ENCODE data around the gene SCYGR3.

Gene SCYGR3

DNA sequence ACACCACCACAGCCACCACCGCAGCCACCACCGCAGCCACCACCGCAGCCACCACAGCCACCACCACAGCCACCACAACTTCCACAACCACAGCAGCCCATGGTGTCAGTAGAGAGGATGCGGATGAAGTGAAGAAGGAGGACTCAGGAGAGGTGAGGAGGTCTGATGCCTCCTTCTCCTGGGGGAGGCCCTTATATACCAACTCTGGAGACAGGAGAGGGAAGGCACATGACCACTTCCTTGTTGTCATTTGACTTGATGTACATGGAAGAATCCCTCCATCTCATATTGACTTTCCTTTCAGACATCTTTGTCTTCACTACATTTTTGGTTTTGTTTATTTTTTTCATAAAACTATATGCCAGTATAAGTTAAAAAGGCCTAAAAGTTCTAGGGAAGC, at the start of gene SCYGR3:
Gene SCYGR3, minus strand, starts transcription at position 101 of the 400 bp plus-strand sequence. Its CDS starts 0 bp downstream, at position 101.
- no peak for DNase-seq (ENCODE audit: low spot score)

DNA sequence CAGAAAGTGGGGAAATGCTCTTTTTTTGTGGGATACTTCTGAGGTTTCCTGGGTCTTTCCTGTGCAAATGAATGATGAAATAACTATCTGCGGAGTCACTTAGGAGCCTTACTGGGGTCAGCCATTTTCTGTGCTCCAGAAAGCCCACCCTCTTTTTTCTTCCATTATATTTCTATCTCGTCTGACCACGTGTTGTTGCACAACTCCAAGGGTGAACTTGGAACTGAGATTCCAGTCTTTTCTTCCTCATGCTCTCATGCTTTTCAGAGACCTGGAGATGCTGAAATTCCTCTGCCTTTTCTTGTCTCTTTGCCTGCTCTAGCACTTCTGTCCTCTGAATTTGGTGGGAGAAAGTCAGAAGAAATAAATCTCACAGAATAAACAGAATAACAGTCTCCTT, 47.2 kb upstream of the SCYGR3 start:
- no peak for DNase-seq (ENCODE audit: low spot score)

DNA sequence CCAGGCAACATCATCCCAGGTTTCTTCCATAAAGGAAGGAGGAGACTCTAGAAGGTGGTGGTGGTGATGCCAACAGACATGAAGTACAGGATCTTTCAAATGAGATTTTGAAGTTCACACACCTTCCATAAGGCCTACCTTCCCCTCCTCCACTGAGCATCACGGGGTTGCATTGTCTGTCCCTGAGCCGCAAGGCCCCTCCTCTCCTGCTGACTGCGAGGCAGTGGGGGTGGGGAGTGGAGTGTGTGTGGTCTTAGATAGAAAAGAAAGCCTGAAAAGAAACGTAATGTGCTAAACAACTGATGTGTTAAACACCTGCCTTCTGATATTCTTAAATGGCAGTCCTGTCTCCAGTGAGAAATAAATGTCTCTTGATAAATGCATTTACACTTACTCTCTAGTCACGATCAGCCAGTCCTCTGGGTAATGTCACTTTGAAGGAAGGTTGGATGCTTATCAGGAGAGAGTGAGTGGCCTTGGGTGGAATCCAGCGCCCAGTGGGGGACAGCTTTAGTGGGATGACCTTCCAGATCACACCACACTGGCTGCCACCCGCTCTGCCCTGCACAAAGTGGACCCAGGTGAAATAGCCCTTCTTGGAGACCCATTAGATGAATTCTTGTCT, 46.5 kb upstream of the SCYGR3 start:
- no peak for DNase-seq (ENCODE audit: low spot score)

GRCh38 chr2:227657199-227657845, 42.7 kb upstream of the SCYGR3 start:
- no peak for DNase-seq (ENCODE audit: low spot score)

- peak; percentile 68 for DNase-seq (ENCODE audit: low spot score)
Measured at GRCh38 chr2:227655454-227655853, 40.8 kb upstream of the SCYGR3 start.

GRCh38 chr2:227654426-227654825, 39.8 kb upstream of the SCYGR3 start:
- DNase-seq (ENCODE audit: low spot score): no peak

DNA sequence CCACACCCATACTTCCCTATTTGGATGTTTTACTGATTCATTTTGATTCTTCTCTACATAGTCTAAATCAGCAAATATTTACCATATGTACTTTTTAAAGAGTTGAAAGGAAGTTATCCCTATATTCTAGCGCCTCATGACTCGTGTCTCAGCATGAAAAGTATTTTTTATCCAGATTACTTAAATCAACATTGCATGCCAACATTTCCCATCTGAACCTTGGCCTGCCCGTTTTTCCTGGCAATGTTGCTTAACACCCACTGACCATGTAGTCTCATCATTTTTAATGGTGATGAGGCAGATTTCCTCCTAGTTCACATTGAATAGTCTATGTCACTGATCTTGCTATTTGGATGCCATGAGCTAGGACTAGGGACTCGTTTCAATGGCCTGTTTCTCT, 38.8 kb upstream of the SCYGR3 start:
- DNase-seq (ENCODE audit: low spot score): no peak

DNA sequence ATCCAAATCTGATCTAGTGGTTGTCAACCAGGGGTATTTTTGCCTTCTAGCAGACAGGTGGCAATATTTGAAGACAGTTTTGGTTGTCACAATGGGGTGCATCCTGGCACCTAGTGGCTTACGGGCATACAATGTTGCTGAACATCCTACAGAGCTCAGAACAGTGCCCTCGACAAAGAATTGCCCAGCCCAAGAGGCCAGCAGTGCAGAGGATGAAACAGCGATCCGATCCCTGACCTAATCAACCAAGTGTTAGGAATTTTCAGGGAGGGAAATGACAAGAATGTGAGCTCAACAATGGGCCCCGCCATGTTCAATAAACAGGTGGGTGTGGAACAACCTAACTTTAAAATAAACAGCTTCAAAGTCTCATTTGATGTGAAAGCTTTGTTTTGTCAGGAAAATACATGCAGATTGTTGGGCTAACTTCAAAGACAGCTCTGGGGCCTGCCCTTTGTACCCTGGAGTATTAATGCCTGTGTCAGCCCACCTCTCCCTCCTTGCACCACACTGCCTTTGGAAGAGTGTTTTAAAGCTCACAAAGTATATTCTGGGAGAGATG, 29.4 kb upstream of the SCYGR3 start:
- no peak for DNase-seq (ENCODE audit: low spot score)

GRCh38 chr2:227642656-227643055, 28.0 kb upstream of the SCYGR3 start:
- no peak for DNase-seq (ENCODE audit: low spot score)

DNA sequence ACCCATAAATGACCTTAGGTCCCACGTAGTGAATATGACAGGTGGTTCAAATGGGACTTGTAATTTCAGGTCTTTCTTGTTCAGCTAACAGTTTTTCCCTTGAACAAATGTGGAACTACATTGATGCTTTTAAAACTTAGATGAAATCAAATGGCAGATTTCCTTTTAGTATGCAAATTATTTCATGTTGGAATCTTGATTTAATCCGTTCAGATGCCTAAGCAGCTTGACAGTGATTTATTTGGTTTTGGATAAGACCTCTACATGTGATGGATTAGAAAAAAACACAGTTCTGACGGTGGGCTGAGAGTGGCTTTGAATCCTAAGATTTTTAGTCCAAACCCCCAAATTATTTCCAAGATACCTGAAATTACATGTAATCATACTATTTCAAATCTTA, 19.6 kb upstream of the SCYGR3 start:
- DNase-seq (ENCODE audit: low spot score): no peak

DNA sequence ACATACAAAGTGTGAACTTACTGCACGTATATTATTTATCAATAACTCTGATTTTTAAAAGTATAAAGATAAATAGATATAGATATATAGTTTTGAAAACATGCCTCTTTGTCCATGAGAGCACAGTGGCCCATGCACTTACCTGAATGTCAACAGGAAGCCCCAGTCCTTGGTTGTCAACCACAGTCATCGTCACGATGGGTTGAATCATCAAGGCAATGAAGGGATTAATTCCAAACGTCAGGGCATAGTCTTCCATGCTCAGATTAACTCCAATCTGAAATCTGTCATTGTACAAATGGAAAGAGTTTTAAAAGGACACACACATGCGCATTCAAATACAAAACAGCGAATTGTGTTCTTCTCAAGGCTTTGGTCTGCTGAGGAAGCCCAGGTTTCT, 18.2 kb upstream of the SCYGR3 start:
- no peak for DNase-seq (ENCODE audit: low spot score)

- no peak for DNase-seq (ENCODE audit: low spot score)
Measured at GRCh38 chr2:227630322-227630721, 15.7 kb upstream of the SCYGR3 start.

DNA sequence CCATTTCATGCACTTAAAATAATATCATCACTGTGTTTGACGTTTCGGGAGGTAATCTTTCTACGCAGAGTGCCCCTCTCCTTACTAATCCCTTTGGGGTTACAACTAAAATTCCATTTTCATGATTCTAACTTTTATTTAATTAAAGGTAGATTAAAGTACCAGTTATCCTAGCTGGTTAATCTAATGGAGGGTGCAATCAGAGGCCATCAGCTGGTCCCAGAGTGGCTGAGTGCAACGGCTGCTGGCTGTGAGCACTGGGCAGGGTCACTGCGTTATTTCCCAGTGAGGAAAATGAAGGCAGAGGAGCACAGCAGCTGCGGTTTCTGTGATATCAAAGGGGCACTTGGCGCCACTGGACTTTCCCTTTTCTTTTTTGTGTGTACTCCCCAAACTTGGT, 14.8 kb upstream of the SCYGR3 start:
- no peak for DNase-seq (ENCODE audit: low spot score)

GRCh38 chr2:227627769-227628168, 13.1 kb upstream of the SCYGR3 start:
- DNase-seq (ENCODE audit: low spot score): no peak

GRCh38 chr2:227626580-227627151, 12.0 kb upstream of the SCYGR3 start:
- no peak for DNase-seq (ENCODE audit: low spot score)

- no peak for DNase-seq (ENCODE audit: low spot score)
Measured at GRCh38 chr2:227625420-227625819, 10.8 kb upstream of the SCYGR3 start.

GRCh38 chr2:227623226-227623625, 8.6 kb upstream of the SCYGR3 start:
- no peak for DNase-seq (ENCODE audit: low spot score)

- DNase-seq (ENCODE audit: low spot score): peak; percentile 29
Measured at GRCh38 chr2:227617316-227618230, 2.9 kb upstream of the SCYGR3 start, which contains the start of gene SCYGR4. Gene SCYGR4 (plus strand): TSS chr2:227617498. CDS start chr2:227617498, 0 bp downstream.

DNA sequence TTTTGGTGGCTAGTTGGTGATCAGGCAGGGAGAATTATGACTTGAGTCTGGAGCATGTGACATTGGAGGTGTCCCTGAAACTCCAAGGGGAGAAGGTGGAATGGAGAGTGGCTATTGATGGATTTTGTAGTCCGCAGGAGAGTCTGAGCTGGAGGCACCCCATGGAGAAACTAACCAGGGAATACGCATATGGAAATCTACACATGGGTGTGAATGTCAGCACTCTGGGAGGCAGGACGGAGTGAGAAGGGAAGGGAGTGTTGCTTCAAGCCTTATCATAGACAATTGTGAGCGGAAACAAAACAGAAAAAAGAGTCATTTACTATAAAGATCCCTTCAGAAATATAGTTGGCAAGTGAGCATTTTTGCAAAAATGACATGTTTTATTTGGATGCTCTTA, 2.0 kb upstream of the SCYGR3 start:
- DNase-seq (ENCODE audit: low spot score): no peak

- DNase-seq (ENCODE audit: low spot score): no peak
Measured at GRCh38 chr2:227615906-227616305, 1.3 kb upstream of the SCYGR3 start.

DNA sequence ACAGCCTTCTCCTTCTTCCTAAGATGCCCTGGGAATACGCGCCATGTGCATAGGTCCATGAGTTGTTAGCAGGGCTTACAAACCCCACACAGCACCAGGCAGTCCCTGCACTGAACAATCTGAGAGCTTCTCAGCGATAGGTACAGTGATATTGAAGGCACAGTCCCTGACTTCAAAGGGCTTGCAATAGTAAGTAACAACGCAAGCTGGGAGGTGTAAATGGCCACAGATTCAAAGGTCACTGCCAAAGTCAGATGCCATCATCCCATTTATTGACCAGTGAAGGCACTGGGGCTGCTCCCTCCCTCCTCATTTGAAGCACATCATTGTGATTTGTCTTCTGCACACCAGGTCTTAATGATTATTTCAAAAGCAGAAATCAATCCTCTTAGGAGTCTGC, 541 bp upstream of the SCYGR3 start:
- no peak for DNase-seq (ENCODE audit: low spot score)

- DNase-seq (ENCODE audit: low spot score): no peak
Measured at GRCh38 chr2:227614246-227614645, 394 bp downstream of the SCYGR3 start.

Data from hepatic stellate cell (primary cell).